HepG2 (cell line): ENCODE results near the gene LLGL1. TPM values are rescaled to one million over a fixed set of nuclear protein-coding genes. Genes with fewer than 3 reads are reported as not detected.

Experiments used
- ARID5B ChIP-seq: IDR thresholded peaks from 2 replicates; pipeline ENCODE4 v1.4.0; 2020; ENCODE audit warnings: mild to moderate bottlenecking, missing genetic modification reagents
- EP300 ChIP-seq, 3 experiments: sonication (generic) in 1 of 3; formaldehyde crosslinking in 1 of 3; IDR thresholded peaks; 2 replicates each; pipeline versions ENCODE4 v1.5.1 to v1.6.1; 2011 to 2020; ENCODE audit warnings: low read depth in 2 of 3, low read length in 2 of 3, borderline replicate concordance in 1 of 3, improper control_type of control experiment in 1 of 3, mild to moderate bottlenecking in 1 of 3, missing genetic modification reagents in 1 of 3, moderate library complexity in 1 of 3
- FOXO1 ChIP-seq: sonication (generic); formaldehyde crosslinking; IDR thresholded peaks from 2 replicates; pipeline ENCODE4 v1.4.0; 2020; ENCODE audit warnings: missing genetic modification reagents
- HOXA3 ChIP-seq: sonication (generic); formaldehyde crosslinking; IDR thresholded peaks from 2 replicates; pipeline ENCODE4 v1.5.0; 2020; ENCODE audit warnings: missing genetic modification reagents
- IRF2 ChIP-seq: IDR thresholded peaks from 2 replicates; pipeline ENCODE4 v1.6.1; 2018; ENCODE audit warnings: missing genetic modification reagents, missing compliant biosample characterization
- MIXL1 ChIP-seq: IDR thresholded peaks from 2 replicates; pipeline ENCODE4 v1.6.1; 2016
- MTF1 ChIP-seq: sonication (generic); formaldehyde crosslinking; IDR thresholded peaks from 2 replicates; pipeline ENCODE4 v1.5.0; 2020; ENCODE audit warnings: missing genetic modification reagents
- MXD4 ChIP-seq: IDR thresholded peaks from 2 replicates; pipeline ENCODE4 v1.6.1; 2016; ENCODE audit warnings: mild to moderate bottlenecking, missing biosample characterization, missing genetic modification reagents
- SALL1 ChIP-seq: sonication (generic); formaldehyde crosslinking; IDR thresholded peaks from 2 replicates; pipeline ENCODE4 v1.8.0; 2022; ENCODE audit warnings: mild to moderate bottlenecking, missing genetic modification reagents
- TEAD3 ChIP-seq: optimal IDR thresholded peaks from 2 replicates; pipeline ENCODE3; 2016; ENCODE audit warnings: borderline replicate concordance
- ZFP82 ChIP-seq: sonication (generic); formaldehyde crosslinking; IDR thresholded peaks from 2 replicates; pipeline ENCODE4 v1.5.1; 2020; ENCODE audit warnings: mild to moderate bottlenecking, missing genetic modification reagents, borderline replicate concordance
- ZNF251 ChIP-seq: sonication (generic); formaldehyde crosslinking; IDR thresholded peaks from 2 replicates; pipeline ENCODE4 v1.9.0; 2021; ENCODE audit warnings: mild to moderate bottlenecking, missing genetic modification reagents
- ZNF281 ChIP-seq: sonication (generic); formaldehyde crosslinking; IDR thresholded peaks from 2 replicates; pipeline ENCODE4 v1.4.0; 2020; ENCODE audit warnings: missing genetic modification reagents, borderline replicate concordance
- ZNF430 ChIP-seq: sonication (generic); formaldehyde crosslinking; IDR thresholded peaks from 2 replicates; pipeline ENCODE4 v1.9.0; 2021; ENCODE audit warnings: mild to moderate bottlenecking, missing genetic modification reagents
- ZNF775 ChIP-seq: sonication (generic); formaldehyde crosslinking; IDR thresholded peaks from 2 replicates; pipeline ENCODE4 v1.4.0; 2020; ENCODE audit warnings: missing genetic modification reagents, mild to moderate bottlenecking, moderate library complexity, borderline replicate concordance
- polyA plus RNA-seq, 8 experiments: library from polyadenylated mRNA; depleted of rRNA in 3 of 8; stranded (reverse) in 7 of 8; unstranded in 1 of 8; fragments of >200 nt; fragmentation: Illumina TruSeq in 4 of 8; extraction: Trizol in 4 of 8; gene quantifications; 2 replicates each; pipeline versions ENCODE4 v1.2.1 to v1.2.3, GENCODE V29; 2011 to 2016; ENCODE audit warnings: low read depth in 4 of 8, missing spikeins in 1 of 8, mixed read lengths in 1 of 8; ENCODE audit not compliant: insufficient read depth in 1 of 8
- total RNA-seq, 5 experiments: library from RNA; depleted of rRNA; stranded (reverse); fragments of >200 nt; fragmentation: Illumina TruSeq; extraction: Trizol; gene quantifications; 2 replicates each; pipeline ENCODE4 v1.2.3, GENCODE V29; 2016; ENCODE audit warnings: low read depth in 1 of 5
- TF ChIP-seq, protein P1 (sequence below): sonication (generic); formaldehyde crosslinking; conservative IDR thresholded peaks from 2 replicates; pipeline ENCODE4 v1.4.0; 2020; ENCODE audit warnings: mild to moderate bottlenecking, missing genetic modification reagents, moderate library complexity
- TF ChIP-seq, protein P2 (sequence below): IDR thresholded peaks from 2 replicates; pipeline ENCODE4 v1.6.1; 2016; ENCODE audit warnings: missing compliant biosample characterization, missing genetic modification reagents, borderline replicate concordance

LLGL1 gene
- total and polyA plus RNA-seq, 2 of the 13 experiments (the other 11 are each of a cell fraction or from before 2014, with no cell fraction given): 15.0 to 15.3 TPM

DNA sequence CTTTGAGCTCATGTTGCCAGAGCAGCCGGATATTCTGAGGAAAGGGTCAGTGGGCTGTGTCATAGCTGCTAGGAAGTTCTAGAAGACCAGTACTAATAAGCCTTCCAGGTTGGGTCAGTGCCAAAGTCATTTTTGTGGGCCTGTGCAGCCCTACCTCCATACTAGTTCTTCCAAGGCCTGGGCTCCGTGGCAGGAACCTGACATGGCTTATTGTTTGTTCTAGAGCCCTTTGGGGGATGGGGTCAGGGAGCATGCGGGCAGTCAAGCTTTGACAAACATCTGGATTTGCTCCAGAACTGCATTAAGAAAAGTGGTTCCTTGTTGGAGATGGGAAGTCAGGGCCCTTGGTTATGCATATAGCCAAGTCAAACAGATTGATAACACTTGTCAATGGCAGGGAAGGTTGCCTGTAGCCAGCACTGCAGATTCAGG is 34.2 kb upstream of the LLGL1 start (continued):
- TF ChIP-seq, protein P1, sequence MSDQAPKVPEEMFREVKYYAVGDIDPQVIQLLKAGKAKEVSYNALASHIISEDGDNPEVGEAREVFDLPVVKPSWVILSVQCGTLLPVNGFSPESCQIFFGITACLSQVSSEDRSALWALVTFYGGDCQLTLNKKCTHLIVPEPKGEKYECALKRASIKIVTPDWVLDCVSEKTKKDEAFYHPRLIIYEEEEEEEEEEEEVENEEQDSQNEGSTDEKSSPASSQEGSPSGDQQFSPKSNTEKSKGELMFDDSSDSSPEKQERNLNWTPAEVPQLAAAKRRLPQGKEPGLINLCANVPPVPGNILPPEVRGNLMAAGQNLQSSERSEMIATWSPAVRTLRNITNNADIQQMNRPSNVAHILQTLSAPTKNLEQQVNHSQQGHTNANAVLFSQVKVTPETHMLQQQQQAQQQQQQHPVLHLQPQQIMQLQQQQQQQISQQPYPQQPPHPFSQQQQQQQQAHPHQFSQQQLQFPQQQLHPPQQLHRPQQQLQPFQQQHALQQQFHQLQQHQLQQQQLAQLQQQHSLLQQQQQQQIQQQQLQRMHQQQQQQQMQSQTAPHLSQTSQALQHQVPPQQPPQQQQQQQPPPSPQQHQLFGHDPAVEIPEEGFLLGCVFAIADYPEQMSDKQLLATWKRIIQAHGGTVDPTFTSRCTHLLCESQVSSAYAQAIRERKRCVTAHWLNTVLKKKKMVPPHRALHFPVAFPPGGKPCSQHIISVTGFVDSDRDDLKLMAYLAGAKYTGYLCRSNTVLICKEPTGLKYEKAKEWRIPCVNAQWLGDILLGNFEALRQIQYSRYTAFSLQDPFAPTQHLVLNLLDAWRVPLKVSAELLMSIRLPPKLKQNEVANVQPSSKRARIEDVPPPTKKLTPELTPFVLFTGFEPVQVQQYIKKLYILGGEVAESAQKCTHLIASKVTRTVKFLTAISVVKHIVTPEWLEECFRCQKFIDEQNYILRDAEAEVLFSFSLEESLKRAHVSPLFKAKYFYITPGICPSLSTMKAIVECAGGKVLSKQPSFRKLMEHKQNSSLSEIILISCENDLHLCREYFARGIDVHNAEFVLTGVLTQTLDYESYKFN (CRISPR knock-in tag): peak; percentile 60; the same call in 1 of the 2 replicates
- TF ChIP-seq ARID5B (CRISPR knock-in tag): peak; percentile 60
- TF ChIP-seq ZNF251 (CRISPR knock-in tag): no peak
- TF ChIP-seq HOXA3 (CRISPR knock-in tag): peak; percentile 51; the same call in 1 of the 2 replicates
- TF ChIP-seq MXD4: 0 out of 2 replicates have a peak, but pooled peaks have one; percentile 36
- TF ChIP-seq FOXO1 (CRISPR knock-in tag): peak; percentile 15; the same call in 1 of the 2 replicates
- peak; percentile 30; the same call in 1 of the 2 replicates for TF ChIP-seq SALL1 (CRISPR knock-in tag)
- peak; percentile 57; the same call in 1 of the 2 replicates for TF ChIP-seq MIXL1
- TF ChIP-seq ZNF281 (CRISPR knock-in tag): peak; percentile 58; the same call in 1 of the 2 replicates
- TF ChIP-seq, protein P2, sequence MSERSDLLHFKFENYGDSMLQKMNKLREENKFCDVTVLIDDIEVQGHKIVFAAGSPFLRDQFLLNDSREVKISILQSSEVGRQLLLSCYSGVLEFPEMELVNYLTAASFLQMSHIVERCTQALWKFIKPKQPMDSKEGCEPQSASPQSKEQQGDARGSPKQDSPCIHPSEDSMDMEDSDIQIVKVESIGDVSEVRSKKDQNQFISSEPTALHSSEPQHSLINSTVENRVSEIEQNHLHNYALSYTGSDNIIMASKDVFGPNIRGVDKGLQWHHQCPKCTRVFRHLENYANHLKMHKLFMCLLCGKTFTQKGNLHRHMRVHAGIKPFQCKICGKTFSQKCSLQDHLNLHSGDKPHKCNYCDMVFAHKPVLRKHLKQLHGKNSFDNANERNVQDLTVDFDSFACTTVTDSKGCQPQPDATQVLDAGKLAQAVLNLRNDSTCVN (CRISPR knock-in tag): peak; percentile 100
- 0 out of 2 replicates have a peak, but pooled peaks have one; percentile 56 for TF ChIP-seq ZNF430 (CRISPR knock-in tag)
- TF ChIP-seq ZNF775: no peak
- TF ChIP-seq ZFP82 (CRISPR knock-in tag): no peak
- TF ChIP-seq EP300 (IDR thresholded peaks at IDR 0.05; ENCODE audit: low read depth in 2 of 2, low read length in 2 of 2): 0 out of 4 replicates have a peak, but pooled peaks of 1 of the 2 experiments have one; percentile 4
- TF ChIP-seq EP300 (CRISPR knock-in tag; IDR thresholded peaks at IDR 0.05; ENCODE audit: borderline replicate concordance): no peak
- no peak for TF ChIP-seq MTF1 (CRISPR knock-in tag)
- peak; percentile 34 for TF ChIP-seq TEAD3 (CRISPR knock-in tag)
- TF ChIP-seq IRF2 (CRISPR knock-in tag): peak; percentile 53; the same call in 1 of the 2 replicates
